AG10803 (cell line): ENCODE data around the gene ZMAT2.
"Not testable (repeated sequence)": the region's sequence is repeated elsewhere in the genome, so short reads cannot be mapped to it uniquely, and the experiment has no call there.

Experiments used
- DNase-seq: peaks from one replicate; pipeline ENCODE4 v3.0.0; 2010; ENCODE audit warnings: low read depth
- H3K4me3 ChIP-seq: 2 replicates; pipeline ENCODE4 v1.5.1; 2011; ENCODE audit warnings: mild to moderate bottlenecking, low read length, control low read depth
- TF ChIP-seq, protein P1 (sequence below): conservative IDR thresholded peaks from 2 replicates; pipeline ENCODE4 v1.5.1; 2011; ENCODE audit warnings: mild to moderate bottlenecking, low read length, control low read depth, inconsistent platforms

Gene ZMAT2, protein sequence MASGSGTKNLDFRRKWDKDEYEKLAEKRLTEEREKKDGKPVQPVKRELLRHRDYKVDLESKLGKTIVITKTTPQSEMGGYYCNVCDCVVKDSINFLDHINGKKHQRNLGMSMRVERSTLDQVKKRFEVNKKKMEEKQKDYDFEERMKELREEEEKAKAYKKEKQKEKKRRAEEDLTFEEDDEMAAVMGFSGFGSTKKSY

DNA sequence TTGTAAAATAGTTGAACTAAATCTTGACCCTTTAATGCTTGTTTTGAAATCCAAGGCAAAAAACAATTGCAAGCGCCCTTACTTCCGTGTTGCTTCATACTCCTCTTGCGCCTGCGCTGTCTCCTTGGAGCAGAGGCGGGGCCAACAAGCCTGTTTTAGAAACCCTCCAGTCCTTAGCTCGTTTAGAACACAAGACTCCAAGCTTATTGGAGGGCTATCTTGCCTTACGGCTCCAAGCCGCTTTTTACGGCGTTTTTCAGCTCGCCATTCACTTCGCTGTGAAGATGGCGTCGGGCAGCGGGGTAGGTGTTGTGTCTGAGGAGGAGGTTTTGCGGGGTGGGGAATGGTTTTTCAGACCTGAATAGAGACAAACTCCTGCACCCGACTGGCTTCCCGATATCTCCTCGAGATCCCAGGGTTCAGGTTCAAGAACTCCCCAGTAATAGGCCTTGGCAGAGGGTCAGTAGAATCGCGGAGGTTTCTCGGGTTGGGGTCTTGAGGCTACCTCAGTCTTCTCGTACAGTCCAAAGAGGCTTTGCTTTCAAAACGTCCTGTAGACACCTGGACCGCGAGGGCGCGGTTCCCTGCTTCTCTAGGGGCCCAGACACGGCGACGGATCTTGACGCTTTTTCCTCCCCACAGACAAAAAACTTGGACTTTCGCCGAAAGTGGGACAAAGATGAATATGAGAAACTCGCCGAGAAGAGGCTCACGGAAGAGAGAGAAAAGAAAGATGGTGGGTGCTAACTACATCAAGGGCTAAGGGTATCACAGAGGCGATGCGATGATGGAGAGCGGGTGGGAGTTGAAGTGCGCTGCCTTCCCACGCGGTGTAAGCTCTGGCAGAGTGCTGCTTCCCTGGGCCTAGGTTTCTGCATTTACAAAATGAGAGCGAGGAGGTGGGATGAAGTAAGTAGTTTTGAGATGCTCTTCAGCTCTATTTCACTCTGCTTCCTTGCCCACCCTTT lies at the start of gene ZMAT2:
ZMAT2 (plus strand) TSS at position 271 of the 968 bp plus-strand sequence; CDS start at position 285, 14 bp downstream.
- TF ChIP-seq, protein P1, sequence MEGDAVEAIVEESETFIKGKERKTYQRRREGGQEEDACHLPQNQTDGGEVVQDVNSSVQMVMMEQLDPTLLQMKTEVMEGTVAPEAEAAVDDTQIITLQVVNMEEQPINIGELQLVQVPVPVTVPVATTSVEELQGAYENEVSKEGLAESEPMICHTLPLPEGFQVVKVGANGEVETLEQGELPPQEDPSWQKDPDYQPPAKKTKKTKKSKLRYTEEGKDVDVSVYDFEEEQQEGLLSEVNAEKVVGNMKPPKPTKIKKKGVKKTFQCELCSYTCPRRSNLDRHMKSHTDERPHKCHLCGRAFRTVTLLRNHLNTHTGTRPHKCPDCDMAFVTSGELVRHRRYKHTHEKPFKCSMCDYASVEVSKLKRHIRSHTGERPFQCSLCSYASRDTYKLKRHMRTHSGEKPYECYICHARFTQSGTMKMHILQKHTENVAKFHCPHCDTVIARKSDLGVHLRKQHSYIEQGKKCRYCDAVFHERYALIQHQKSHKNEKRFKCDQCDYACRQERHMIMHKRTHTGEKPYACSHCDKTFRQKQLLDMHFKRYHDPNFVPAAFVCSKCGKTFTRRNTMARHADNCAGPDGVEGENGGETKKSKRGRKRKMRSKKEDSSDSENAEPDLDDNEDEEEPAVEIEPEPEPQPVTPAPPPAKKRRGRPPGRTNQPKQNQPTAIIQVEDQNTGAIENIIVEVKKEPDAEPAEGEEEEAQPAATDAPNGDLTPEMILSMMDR: no peak

DNA sequence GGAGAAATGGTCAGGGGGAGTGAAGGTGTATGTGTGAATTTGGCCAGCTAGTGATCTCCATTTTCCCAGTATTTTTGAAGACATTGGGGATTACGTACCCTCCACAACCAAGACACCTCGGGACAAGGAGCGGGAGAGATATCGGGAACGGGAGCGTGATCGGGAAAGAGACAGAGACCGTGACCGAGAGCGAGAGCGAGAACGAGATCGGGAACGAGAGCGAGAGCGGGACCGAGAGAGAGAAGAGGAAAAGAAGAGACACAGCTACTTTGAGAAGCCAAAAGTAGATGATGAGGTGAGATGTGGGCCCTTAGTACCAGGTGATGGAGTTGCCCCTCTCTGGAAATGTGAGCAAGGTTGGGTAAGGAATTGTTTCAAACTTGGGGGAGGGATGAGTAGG lies 41.4 kb upstream of the ZMAT2 start:
- H3K4me3 ChIP-seq: no peak overlapping the region
- TF ChIP-seq, protein P1: no peak
- no peak for DNase-seq

More for the DNA sequence above, at the start of gene ZMAT2:
- H3K4me3 ChIP-seq: peak within 1 kb of the TSS; percentile 73
- DNase-seq: peak; percentile 99

DNA sequence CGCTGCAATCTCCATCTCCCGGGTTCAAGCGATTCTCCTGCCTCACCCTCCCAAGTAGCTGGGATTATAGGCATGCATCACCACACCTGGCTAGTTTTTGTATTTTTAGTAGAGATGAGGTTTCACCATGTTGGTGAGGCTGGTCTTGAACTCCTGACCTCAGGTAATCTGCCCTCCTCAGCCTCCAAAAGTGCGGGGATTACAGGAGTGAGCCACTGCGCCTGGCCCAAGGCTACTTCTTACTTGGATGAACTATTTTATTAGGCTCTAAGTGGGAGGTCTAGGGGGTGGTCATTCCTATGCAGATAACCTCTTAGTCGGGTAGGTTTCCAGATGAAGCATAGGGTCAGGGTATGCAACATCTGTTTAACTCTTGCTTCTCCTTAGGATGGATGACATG lies 39.9 kb upstream of the ZMAT2 start:
- DNase-seq, H3K4me3 ChIP-seq: not testable (repeated sequence)

DNA sequence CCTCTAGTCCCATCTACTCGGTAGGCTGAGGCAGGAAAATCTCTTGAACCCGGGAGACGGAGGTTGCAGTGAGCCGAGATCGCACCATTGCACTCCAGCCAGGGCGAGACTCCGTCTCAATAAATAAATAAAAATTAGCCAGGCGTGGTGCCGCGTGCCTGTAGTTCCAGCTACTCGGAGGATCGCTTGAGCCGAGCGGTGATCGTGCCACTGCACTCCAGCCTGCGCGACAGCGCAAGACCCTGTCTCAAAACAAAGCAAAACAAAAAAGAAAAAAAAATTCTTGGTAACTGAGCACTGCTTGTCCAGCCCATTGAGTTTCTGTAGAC lies 36.3 kb upstream of the ZMAT2 start:
- peak overlapping the region; percentile 97 for H3K4me3 ChIP-seq
- TF ChIP-seq, protein P1: no peak
- no peak for DNase-seq

DNA sequence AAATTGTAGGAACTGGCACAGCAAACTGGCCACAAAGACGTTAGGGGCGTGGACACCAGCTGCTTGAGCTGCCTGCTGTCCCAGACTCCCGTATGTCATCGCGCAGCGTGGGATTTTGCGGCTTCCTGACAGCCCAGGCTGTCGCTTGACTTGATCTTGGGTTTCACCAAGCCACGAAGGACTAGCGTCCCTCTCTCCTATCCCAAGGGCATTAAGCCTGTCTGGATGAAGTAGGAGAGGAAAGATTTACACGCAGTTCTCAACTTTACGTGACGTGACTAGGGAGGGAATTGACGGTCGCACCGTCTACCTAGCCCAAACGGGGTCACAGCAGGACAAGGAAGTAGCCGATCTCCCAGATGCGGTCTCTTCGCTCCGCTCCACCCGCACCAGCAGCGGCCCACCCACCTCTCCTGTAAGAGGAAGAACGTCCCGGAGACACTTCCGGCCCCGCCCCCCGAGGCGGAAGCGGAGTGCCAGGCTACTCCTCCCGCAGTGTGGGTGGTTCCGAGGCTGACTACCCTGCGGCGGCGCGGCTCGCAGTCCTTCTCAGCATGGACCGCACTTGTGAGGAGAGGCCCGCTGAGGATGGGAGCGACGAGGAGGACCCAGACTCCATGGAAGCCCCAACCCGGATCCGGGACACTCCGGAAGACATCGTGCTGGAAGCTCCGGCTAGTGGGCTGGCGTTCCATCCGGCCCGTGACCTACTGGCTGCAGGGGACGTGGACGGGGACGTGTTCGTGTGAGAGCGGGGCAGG lies 35.7 kb upstream of the ZMAT2 start, which contains the start of gene WDR55:
WDR55 (plus strand) TSS at position 546 of the 761 bp plus-strand sequence; CDS start at position 555, 9 bp downstream.
- DNase-seq: peak; percentile 91
- H3K4me3 ChIP-seq: peak within 1 kb of the TSS; percentile 97
- TF ChIP-seq, protein P1: no peak

DNA sequence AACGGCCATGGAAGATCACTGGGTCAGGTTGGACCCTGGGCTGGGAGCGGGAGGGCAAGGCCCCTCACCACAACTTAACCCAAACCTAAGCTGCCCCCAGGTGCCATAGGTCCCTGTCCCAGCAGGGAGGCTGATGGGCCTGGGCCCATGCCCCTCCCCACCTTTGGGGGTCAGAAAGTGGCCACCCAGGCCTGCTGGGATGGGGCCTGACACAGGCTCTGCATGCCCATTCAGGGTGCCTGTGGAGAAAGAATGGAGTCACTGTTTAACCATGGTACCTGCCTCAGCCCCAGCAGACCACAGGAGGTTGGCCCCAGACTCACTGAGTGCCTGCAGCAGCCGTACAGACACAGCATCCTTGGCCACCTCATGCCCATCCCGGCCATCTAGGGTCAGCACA lies 29.2 kb upstream of the ZMAT2 start:
- H3K4me3 ChIP-seq: not testable (repeated sequence)

DNA sequence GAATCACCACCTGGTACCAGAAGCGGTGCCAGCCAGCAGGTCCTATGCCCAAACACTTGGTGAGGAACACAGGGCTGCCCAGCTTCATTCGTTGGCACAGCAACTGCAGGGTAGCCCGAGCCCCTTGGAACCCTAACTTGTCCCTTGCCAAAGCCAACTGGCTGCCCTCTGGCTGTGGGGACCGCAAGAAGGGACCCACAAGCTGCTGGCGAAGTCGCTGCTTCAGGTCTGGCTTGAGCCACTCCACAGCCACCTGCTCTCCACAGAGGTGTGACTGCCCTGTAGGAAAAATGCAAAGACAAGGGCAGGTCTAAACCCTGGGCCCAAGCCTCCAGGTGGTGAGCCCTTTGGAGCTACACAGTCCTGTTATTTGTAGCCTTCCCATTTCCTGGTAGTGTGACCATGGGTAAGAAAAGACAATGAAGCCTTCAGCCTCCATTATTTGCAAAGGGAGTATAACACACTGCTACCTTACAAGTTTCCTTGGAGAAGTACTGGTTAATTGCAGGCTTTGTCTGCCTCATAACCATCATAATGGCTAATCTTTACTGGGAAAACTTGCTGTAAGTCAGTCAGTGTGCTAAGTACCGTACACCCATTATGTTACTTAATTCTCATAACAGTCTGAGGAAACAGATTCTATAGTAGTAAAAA lies 28.6 kb upstream of the ZMAT2 start:
- H3K4me3 ChIP-seq: no peak overlapping the region
- TF ChIP-seq, protein P1: no peak
- DNase-seq: no peak

More for the DNA sequence above, 29.2 kb upstream of the ZMAT2 start:
- DNase-seq: not testable (repeated sequence)
